Activated naive CD4-positive, alpha-beta T cell treated with anti-CD3 and anti-CD28 coated beads, Interleukin-2, amount 50 U/mL, for 72 hours (primary cell): ENCODE data around the gene RNF150. TPM values are rescaled to one million over a fixed set of nuclear protein-coding genes. Genes with fewer than 3 reads are reported as not detected.

Source experiments
- ATAC-seq, 2 donors: fragments of 150-1000 bp; cut with Tn5 transposase; 2 replicates each; pipeline ENCODE4 v1.10.0; 2021; ENCODE audit warnings: mild to moderate bottlenecking in 2 of 2, moderate library complexity in 2 of 2
- DNase-seq, 2 donors: peaks; one replicate each; pipeline ENCODE4 v3.0.0; 2021 to 2022; ENCODE audit warnings: low spot score in 2 of 2
- H3K27ac Mint-ChIP-seq, 2 donors: one replicate each; pipeline ENCODE4 v1.8.0; 2022; ENCODE audit warnings: mild to moderate bottlenecking in 2 of 2, mixed read lengths in 2 of 2
- H3K36me3 Mint-ChIP-seq, 2 donors: one replicate each; pipeline ENCODE4 v1.8.0; 2022; ENCODE audit warnings: mixed read lengths in 2 of 2
- H3K9me3 Mint-ChIP-seq, 2 donors: one replicate each; pipeline ENCODE4 v1.8.0; 2022; ENCODE audit warnings: mixed read lengths in 2 of 2
- total RNA-seq, 2 donors: library from RNA; stranded (reverse); gene quantifications; one replicate each; pipeline ENCODE4 v1.2.3, GENCODE V29; 2022

The RNF150 gene
- total RNA-seq, 2 donors from 2014 or later, result 0.08 TPM; not detected in 1

DNA sequence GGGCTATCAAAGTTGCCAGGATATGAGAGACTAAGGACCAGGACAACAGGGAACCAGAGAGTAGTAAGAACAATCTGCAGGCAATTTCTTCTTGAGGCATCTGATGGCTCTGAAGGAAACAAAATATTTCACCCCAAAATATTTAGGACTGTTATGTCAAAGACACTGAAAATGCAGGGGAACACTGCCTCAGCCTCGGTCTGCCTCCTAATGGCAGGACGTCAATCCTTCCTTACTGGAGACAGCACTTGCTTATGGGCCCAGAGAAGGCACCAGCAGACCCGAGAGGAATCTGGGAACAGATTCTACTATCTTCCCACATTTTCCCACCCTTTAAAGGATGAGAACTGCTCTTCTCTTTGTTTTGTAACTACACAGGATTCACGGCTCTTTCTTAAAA is 23.3 kb downstream of the RNF150 start:
- Mint-ChIP-seq H3K9me3 (peaks cover 9 to 20% of the 10 kb centered on the region in 2 donors), H3K36me3 (peaks cover 2 to 9% of the 10 kb centered on the region in 2 donors), H3K27ac (no peak overlapping the region)
- ATAC-seq (no peak), DNase-seq (no peak)

DNA sequence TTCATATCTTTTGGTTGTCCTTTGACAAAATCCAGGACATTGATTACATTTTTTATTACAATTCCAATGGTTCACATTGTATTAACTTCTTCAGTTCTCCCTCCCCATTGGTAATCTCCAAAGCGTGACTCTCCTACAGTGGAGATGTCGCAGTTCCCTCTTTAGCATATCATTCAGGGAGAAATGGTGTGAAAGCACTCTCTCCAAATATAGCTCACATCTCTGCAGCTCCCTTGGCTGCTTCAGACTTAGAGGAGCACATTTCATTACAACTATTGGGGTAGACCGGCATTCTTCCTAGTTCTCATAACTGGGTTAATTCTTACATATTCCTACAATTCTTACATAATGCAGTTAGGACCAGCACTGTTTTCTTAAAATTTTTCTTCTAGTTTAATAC is 25.3 kb downstream of the RNF150 start:
- DNase-seq (no peak), ATAC-seq (no peak)
- no peak overlapping the region for H3K27ac Mint-ChIP-seq
- no peaks in the 10 kb centered on the region for H3K36me3 Mint-ChIP-seq
- H3K9me3 Mint-ChIP-seq, result peaks cover 3% of the 10 kb centered on the region in 2 donors

DNA sequence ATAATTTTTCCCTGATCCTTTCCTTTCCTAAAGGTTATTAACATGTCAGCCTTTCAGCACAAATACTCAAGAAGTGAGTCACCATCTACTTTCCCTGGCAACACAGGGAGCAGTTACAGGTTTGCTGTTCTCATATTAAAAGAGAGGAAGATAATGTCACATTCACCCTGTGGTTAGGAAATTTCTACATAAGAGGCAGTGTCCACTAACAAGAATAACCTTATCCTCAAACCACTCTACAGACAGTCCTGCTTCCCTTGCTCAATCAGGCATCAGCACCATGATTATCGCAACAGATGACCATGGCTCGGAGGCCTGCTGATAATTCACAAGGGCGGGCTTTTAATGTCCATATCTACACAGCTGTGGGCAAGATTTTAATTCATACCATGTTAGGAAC is 30.9 kb downstream of the RNF150 start:
- ATAC-seq (no peak), DNase-seq (no peak)
- Mint-ChIP-seq H3K27ac (no peak overlapping the region), H3K9me3 (no peaks in the 10 kb centered on the region), H3K36me3 (no peaks in the 10 kb centered on the region)

DNA sequence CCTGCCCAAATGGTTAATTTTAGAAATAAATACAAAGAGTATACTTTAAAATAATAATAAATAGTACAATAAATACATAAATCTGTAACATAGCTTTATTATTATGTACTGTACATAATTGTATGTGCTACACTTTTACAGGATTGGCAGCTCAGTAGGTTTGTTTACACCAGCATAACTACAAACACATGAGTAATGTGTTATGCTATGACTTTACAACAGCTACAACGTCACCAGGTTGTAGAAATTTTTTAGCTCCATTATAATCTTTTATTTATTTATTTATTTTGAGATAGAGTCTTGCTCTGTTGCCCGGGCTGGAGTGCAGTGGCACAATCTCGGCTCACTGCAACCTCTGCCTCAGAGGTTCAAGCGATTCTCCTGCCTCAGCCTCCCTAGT is 31.8 kb downstream of the RNF150 start:
- Mint-ChIP-seq H3K36me3 (no peaks in the 10 kb centered on the region), H3K27ac (no peak overlapping the region), H3K9me3 (no peaks in the 10 kb centered on the region)
- ATAC-seq (no peak), DNase-seq (no peak)

DNA sequence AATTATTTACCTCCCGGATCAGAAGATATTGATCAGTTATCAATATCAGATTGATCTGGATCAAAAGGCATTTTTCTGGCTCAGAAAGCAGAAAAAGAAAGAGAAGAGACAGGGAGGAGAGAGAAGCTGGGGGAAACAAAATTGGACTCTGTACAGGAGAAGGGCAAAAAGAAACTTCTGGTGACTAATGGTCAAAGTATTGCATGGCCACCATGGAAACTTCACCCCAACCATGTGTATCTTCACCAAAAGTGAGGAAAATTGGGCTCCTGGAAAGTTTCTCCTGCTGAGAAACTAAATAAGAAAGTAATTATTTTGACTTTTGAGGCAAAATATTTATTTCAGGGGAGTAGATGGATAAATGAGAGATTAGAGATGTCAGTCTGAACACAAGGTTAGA is 33.9 kb downstream of the RNF150 start:
- H3K27ac Mint-ChIP-seq, result no peak overlapping the region
- no peaks in the 10 kb centered on the region for H3K9me3 Mint-ChIP-seq
- H3K36me3 Mint-ChIP-seq, result no peaks in the 10 kb centered on the region
- no peak for DNase-seq
- no peak for ATAC-seq

DNA sequence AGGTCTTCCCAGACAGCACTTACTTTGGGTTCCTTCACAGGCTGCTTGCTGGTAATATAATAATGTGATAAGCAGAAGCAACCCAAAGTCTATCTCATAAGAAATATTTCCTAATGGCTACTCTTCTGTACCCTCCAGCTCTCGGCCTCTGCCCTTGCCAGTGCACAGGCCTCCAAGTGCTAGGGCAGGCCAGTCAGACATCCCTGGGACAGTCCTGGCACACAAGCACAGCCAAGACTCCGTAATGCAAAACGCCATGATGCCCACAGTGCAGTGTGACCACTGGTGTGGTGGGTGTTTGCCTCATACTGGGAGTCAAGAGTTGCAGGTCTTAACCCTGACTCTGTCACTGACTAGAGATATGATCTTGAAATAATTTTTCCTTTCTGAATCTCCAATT is 35.1 kb downstream of the RNF150 start:
- no peak overlapping the region for H3K27ac Mint-ChIP-seq
- H3K9me3 Mint-ChIP-seq, result peaks cover 7 to 8% of the 10 kb centered on the region in 2 donors
- DNase-seq (no peak), ATAC-seq (no peak)
- peaks cover 0 to 4% of the 10 kb centered on the region in 2 donors for H3K36me3 Mint-ChIP-seq

DNA sequence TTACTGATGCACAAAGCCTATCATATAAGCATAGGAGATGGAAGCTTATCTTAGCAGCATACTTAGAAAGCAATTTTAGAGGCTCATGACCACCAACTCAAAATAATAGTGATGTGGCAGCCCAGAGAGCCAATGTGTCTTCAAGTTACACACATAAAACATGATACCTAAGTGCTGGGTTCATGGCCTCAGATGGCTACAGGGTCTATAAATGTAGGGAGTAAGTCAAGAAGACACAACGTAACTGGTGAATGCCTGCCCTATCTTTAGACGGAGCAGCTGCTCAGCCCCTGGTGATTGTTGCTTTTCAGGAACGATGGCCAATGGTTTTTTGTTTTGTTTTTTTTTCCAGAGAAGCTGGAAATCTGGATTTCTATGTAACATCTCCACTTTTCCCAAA is 42.8 kb downstream of the RNF150 start:
- ATAC-seq (no peak), DNase-seq (no peak)
- Mint-ChIP-seq H3K9me3 (peaks cover 7 to 13% of the 10 kb centered on the region in 2 donors), H3K27ac (no peak overlapping the region), H3K36me3 (peaks cover 0 to 4% of the 10 kb centered on the region in 2 donors)

DNA sequence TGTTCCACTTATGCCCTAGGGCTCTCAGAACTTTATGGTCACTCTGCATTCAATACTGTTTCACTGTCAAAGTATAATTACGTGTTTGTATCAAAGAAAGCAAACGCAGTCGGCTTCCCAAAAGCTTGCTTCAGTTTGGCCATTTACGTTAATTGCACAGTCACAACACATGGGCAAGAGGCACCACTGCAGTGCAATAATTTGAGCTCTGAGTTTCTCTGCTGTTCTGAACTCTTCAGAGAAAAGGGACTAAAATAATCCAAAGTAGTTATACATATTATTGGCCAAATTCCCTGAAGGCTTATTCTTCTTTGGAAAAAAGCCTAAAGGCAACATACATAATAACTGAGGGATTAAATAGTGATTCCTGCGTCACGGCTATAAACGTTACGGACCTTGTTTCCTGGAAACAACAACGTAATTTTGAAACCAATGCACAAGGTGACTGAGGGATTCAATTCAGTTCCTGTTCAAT is 51.3 kb downstream of the RNF150 start:
- DNase-seq (no peak), ATAC-seq (no peak)
- Mint-ChIP-seq H3K36me3 (no peaks in the 10 kb centered on the region), H3K27ac (no peak overlapping the region), H3K9me3 (peaks cover 0 to 6% of the 10 kb centered on the region in 2 donors)

DNA sequence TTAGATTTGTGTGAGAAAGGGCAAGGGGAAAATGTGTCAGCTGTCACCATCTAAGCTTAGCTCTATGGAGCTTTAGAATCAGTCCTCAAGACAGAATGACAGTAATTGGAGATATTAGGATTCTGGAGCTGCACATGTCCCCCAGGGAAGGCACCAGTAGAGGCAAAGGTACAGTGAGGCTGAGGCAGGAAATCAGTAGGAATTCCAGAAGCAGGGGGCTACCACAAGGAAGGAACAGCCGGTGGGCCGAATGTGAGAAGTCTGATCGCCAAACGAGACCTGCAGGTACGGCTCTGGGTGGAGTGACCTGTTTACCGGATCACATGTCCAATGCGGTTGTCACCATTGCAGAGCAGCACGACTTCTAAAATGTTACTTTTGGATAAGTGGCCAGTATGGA is 52.6 kb downstream of the RNF150 start:
- H3K36me3 Mint-ChIP-seq, result no peaks in the 10 kb centered on the region
- peaks cover 0 to 6% of the 10 kb centered on the region in 2 donors for H3K9me3 Mint-ChIP-seq
- no peak overlapping the region for H3K27ac Mint-ChIP-seq
- no peak for DNase-seq
- ATAC-seq, result no peak

DNA sequence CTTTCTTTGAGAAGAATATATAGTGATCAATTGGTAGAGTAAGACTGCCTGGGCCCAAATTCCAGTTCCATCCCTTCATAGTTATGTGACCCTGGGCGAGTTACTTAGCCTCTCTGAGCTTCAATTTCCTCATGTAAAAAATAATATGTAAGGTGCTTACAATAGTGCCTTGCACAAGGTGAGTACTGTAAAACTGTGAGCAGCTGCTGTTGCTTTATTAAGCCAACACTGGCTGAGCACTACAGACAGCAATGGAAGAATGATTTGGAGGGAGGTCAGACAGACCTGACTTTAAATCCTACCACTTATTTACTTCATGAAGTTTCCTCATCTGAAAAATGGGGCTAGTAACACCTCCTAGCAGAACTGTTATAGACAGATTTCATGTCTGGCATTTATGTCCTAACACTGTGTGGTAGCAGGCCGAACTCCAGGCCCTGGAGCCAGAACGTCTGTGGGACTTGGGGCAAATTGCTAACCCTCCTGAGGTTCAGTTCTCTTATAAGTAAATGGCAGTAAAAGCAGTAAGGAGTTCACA is 53.8 kb downstream of the RNF150 start:
- H3K27ac Mint-ChIP-seq, result peak overlapping the region in 1 of 2 donors; percentile 23
- no peaks in the 10 kb centered on the region for H3K9me3 Mint-ChIP-seq
- DNase-seq, result no peak
- ATAC-seq, result no peak
- H3K36me3 Mint-ChIP-seq, result no peaks in the 10 kb centered on the region

DNA sequence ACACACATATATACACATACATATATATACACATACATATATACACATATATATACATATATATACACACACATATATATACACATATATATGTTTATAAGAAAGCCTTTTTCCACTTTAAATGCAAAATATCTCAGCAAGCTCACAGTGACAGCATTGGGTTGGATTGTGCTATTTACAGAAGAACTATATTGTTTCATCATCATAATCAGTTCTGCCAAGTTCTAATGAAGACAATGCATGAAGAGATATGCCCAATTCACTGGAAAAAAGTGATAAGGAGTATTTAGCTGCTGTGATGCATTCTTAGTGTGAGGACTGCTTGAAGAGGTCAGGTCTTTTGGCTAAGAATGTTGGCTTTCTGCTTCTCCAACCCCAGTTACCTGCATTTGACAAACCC is 54.4 kb downstream of the RNF150 start:
- H3K9me3 Mint-ChIP-seq, result no peaks in the 10 kb centered on the region
- DNase-seq, result no peak
- no peak for ATAC-seq
- no peak overlapping the region for H3K27ac Mint-ChIP-seq
- no peaks in the 10 kb centered on the region for H3K36me3 Mint-ChIP-seq

DNA sequence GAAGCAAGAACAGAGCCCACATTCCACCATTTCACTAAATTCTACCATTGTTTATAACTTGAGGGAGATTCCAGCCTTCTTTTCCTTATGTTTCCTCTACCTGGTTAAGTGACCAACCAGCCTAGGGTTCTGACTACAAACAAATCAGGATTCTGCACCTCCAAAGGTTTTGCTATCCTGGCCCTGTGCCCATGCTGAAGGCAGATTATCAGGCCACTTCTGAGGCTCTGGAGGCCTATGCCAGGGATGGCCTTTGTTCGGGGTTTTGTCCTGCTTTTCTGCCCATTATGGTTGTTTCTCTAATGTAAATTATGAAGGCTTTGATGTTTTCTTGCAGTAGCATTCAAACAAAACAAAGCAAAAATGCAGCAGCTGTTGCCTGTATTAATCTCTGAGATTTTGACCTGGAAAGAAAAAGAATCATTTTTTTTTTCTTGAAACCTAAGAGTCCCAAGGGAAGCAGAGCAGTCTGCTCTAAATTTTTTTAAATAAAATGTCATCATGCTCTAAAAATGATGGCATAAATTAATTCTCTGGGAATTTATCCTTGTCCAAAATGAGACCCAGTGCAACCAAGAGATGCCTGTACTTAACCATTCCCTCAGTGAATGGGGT is 55.6 kb downstream of the RNF150 start:
- ATAC-seq (no peak), DNase-seq (no peak)
- no peak overlapping the region for H3K27ac Mint-ChIP-seq

DNA sequence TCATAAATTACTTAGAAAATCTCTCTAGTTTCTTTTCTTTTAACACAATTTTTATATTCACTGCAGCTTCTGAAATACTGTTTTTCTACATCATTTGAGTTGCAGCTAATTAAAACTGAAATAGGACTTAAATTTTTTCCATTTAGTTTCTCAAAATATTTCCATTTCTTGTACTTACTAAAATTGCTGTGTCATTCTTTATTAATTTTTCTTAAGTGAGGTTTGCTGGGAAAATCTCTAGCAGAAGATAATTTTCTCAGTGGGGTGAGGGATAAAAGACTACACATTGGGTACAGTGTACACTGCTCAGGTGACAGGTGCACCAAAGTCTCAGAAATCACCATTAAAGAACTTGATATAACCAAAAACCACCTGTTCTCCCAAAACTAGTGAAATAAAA is 57.7 kb downstream of the RNF150 start:
- ATAC-seq (no peak), DNase-seq (no peak)
- Mint-ChIP-seq H3K27ac (no peak overlapping the region), H3K9me3 (no peaks in the 10 kb centered on the region), H3K36me3 (no peaks in the 10 kb centered on the region)

More for the DNA sequence above, 55.6 kb downstream of the RNF150 start:
- Mint-ChIP-seq H3K9me3 (no peaks in the 10 kb centered on the region), H3K36me3 (no peaks in the 10 kb centered on the region)

DNA sequence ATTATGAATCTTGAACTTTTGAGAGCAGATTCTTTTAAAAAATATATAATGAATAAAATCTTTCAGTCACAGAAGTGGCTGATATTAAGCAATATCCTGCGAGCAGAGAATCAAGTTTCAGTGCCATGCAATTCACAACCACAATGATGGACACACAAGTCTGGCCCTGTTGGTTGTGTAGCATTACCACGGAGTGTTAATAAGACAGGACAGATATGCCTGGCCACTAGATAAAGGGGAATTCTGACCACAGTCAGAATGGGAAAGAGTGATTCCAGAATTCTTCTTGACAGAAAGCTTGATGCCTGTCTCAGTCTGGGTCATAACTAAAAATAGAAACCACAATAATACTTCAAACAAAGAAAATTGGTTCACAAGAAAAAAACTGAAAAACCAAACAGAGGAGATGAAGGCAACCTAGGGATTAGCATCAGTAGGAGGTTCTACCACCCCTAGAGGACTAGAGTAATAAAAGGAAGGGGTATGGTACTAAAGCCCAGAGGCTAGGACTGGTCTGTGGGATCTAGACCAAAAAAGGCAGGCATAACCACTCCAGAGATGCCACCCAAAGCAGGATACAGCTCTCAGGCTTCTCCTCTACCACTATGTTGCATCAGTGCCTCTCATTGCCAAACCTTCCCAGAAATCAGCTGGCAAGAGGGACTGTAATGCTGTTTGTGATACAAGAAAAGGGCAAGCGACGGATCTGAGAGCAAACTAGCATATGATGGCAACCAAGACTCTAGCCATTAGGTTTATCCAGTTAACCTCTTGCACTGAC is 59.0 kb downstream of the RNF150 start:
- no peaks in the 10 kb centered on the region for H3K9me3 Mint-ChIP-seq
- DNase-seq (no peak), ATAC-seq (no peak)
- H3K27ac Mint-ChIP-seq, result no peak overlapping the region
- no peaks in the 10 kb centered on the region for H3K36me3 Mint-ChIP-seq

DNA sequence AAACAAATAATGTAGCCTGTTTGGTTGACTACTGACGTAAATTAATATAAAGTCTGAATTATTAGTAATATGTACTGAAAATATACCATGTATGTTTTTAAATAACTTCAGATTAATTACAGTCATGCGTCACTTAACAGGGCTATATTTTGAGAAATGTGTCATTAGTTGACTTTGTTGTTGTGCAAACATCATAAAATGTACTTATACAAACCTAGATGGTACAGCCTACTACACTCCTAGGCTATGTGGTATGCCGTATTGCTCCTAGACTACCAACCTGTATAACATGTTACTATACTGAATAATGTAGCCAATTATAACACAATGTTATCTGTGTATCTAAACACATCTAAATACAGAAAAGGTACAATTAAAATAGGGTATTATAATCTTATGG is 66.6 kb downstream of the RNF150 start:
- Mint-ChIP-seq H3K27ac (no peak overlapping the region), H3K36me3 (no peaks in the 10 kb centered on the region), H3K9me3 (peaks cover 0 to 5% of the 10 kb centered on the region in 2 donors)
- DNase-seq, result no peak
- ATAC-seq, result no peak

DNA sequence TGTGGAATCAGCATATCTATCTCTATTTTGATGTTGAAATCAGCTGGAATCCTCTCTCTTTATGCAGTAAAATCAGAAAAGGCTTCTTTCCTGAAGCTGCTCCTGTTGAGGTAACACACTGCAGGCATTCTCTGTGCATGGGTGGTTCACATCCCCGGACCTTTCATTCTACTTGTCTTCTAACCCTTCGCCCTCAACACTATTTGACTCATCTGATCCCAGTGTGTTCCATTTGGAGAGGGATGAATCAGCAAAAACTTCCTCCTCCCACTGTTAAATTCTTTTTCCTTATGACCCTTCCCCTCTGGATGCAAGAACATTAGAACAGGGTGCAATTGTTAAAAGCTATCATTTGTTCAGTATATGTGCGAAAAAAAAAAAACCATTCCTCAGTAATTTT is 67.4 kb downstream of the RNF150 start:
- no peak overlapping the region for H3K27ac Mint-ChIP-seq

DNA sequence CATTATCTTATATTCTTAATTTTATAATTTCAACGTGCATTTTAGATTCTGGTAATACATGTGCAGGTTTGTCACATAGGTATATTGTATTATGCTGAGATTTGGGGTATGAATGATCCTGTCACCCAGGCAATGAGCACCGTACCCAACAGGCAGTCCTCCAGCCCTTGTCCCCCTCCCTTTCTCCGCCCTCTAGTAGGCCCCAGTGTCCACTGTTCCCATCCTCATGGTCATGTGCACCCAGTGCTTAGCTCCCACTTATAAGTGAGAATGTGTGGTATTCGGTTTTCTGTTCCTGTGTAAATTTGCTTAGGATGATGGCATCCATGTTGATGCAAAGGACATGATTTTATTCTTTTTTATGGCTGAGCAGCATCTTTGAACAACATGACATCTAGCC is 70.6 kb downstream of the RNF150 start:
- Mint-ChIP-seq H3K9me3 (peaks cover 0 to 5% of the 10 kb centered on the region in 2 donors), H3K36me3 (no peaks in the 10 kb centered on the region), H3K27ac (no peak overlapping the region)
- DNase-seq (no peak), ATAC-seq (no peak)

More for the DNA sequence above, 67.4 kb downstream of the RNF150 start:
- ATAC-seq (no peak), DNase-seq (no peak)
- H3K9me3 Mint-ChIP-seq, result peaks cover 0 to 5% of the 10 kb centered on the region in 2 donors
- H3K36me3 Mint-ChIP-seq, result no peaks in the 10 kb centered on the region
